GM19372 (cell line): ENCODE data around the gene THSD4.

ENCODE experiments used
- ATAC-seq: cut with Tn5 transposase; IDR thresholded peaks from one replicate; pipeline ENCODE4 v1.9.1; 2021; ENCODE audit warnings: mild to moderate bottlenecking, low read depth, moderate library complexity; ENCODE audit not compliant: unreplicated experiment

Gene THSD4

GRCh38 chr15:71804226-71804625 lies 689.0 kb downstream of the THSD4 start:
- ATAC-seq, result no peak

GRCh38 chr15:71804695-71805470 lies 689.6 kb downstream of the THSD4 start:
- ATAC-seq, result no peak

- no peak for ATAC-seq
Observed at GRCh38 chr15:71806452-71806931, 691.2 kb downstream of the THSD4 start.

- no peak for ATAC-seq
Observed at GRCh38 chr15:71807125-71807629, 691.9 kb downstream of the THSD4 start.

GRCh38 chr15:71807691-71808091 lies 692.4 kb downstream of the THSD4 start:
- no peak for ATAC-seq

GRCh38 chr15:71808311-71809020 lies 693.2 kb downstream of the THSD4 start:
- ATAC-seq, result no peak

GRCh38 chr15:71809346-71809745 lies 694.1 kb downstream of the THSD4 start:
- ATAC-seq, result no peak

GRCh38 chr15:71810256-71811035 lies 695.2 kb downstream of the THSD4 start, which contains the start of gene NR2E3:
Gene NR2E3, plus strand, starts transcription at chr15:71810554. Its CDS starts 190 bp downstream, at chr15:71810744.
- no peak for ATAC-seq

GRCh38 chr15:71811036-71811736 lies 695.9 kb downstream of the THSD4 start:
- no peak for ATAC-seq

GRCh38 chr15:71811752-71812735 lies 696.8 kb downstream of the THSD4 start:
- no peak for ATAC-seq

- ATAC-seq, result no peak
Observed at GRCh38 chr15:71812966-71813722, 697.9 kb downstream of the THSD4 start.

- ATAC-seq, result no peak
Observed at GRCh38 chr15:71813723-71814470, 698.6 kb downstream of the THSD4 start.

GRCh38 chr15:71815301-71815700 lies 700.0 kb downstream of the THSD4 start:
- no peak for ATAC-seq

GRCh38 chr15:71817351-71817750 lies 702.1 kb downstream of the THSD4 start:
- ATAC-seq, result no peak

- no peak for ATAC-seq
Observed at GRCh38 chr15:71820127-71820526, 704.9 kb downstream of the THSD4 start.

- no peak for ATAC-seq
Observed at GRCh38 chr15:71821547-71822129, 706.4 kb downstream of the THSD4 start.
